ENCODE results near the gene GAB1. TPM values are rescaled to one million over a fixed set of nuclear protein-coding genes. Genes with fewer than 3 reads are reported as not detected.

Gene GAB1
- total and polyA plus RNA-seq, 5 experiments from 2014 or later, result 0.63 to 1.1 TPM; not detected in 3

DNA sequence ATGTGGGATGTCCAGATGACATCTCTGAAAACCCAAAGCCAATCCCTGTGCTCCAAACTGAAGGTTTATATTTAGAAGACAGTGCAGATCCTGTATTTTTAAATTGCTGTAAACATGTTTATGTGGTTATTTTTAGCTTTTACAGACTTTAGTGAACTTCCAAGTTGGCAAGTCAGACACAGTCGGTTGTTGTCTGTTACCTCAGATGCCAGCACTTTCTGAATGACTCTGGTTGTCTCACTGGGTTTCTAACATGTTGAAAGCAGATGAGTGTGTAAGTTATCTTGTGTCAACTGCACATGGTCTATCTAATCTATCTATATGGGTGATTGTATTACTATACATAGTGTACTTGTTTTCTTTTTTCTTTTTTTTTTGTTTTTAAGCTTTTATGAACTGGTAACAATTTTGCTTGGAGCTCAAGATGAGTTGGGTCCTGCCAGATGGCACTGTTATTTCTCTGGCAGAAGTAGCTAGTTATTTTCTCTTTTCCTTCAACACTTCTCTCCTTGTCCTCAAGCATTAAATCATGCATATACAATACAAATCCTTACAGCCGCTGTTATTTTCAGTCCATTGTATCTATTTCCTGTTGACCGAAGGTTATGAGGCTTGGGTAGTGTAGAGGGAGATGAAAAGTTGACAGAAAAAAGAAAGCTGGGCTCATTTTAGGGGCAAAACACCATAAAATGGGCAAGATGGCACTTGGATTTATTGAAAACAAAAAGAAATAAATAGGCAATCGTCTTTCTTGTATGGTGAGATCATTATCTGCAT is 66.3 kb downstream of the GAB1 start:
- H3K4me3 Mint-ChIP-seq, result peak overlapping the region in 5 of 10 donors; percentile 21 to 62 (median 47)
- H3K4me1 Mint-ChIP-seq, result peaks cover 5 to 51% (median 10%) of the 10 kb centered on the region in 4 donors
- DNase-seq (no peak), ATAC-seq (no peak)
- H3K27ac Mint-ChIP-seq, result peak overlapping the region in 3 of 10 donors; percentile 2 to 8 (median 8)
- no peaks in the 10 kb centered on the region for H3K36me3 Mint-ChIP-seq
- peaks cover 0 to 4% (median 1%) of the 10 kb centered on the region in 5 donors for H3K27me3 Mint-ChIP-seq
- POLR2A ChIA-PET, result no interaction called here
- H3K9me3 Mint-ChIP-seq, result no peaks in the 10 kb centered on the region

DNA sequence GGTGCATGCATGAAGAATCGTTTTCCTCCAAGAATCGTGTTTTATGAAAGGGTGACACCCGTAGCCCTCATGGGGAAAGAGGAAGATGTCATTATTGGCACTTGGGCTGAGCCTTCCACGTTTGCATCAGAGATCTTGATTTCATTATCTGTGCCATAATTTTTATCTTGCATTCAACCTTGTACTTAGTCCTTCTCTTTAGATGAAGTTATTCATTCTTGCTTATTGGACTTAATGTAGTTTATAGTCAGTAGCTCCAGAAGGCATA is 66.8 kb downstream of the GAB1 start:
- Mint-ChIP-seq H3K4me1 (peaks cover 5 to 51% (median 10%) of the 10 kb centered on the region in 4 donors), H3K27ac (peak overlapping the region in 3 of 10 donors; percentile 8), H3K4me3 (peak overlapping the region in 5 of 10 donors; percentile 21 to 62 (median 47)), H3K36me3 (no peaks in the 10 kb centered on the region), H3K9me3 (no peaks in the 10 kb centered on the region), H3K27me3 (peaks cover 0 to 4% (median 1%) of the 10 kb centered on the region in 5 donors)
- ATAC-seq (no peak), DNase-seq (no peak)
- POLR2A ChIA-PET, result no interaction called here

DNA sequence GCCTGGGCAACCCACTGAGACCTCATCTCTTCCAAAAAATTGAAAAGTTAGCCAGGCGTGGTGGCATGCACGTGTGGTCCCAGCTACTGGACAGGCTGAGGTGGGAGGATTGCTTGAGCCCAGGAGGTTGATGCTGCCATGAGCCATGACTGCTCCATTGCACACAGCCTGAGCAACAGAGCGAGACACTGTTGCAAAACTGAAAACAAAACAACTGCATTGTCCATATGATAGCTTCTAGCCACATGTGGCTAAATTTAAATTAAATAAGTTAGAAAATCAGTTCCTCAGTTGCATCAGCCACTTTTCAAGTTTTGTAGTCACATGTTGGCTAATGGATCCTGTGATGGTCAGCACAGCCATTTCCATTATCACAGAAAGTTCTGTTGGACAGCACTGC is 67.9 kb downstream of the GAB1 start:
- Mint-ChIP-seq H3K4me1 (peaks cover 5 to 49% (median 10%) of the 10 kb centered on the region in 4 donors), H3K9me3 (no peaks in the 10 kb centered on the region), H3K4me3 (peak overlapping the region in 2 of 10 donors; percentile 29 to 48), H3K36me3 (no peaks in the 10 kb centered on the region), H3K27me3 (peaks cover 0 to 12% (median 2%) of the 10 kb centered on the region in 5 donors), H3K27ac (peak overlapping the region in 1 of 10 donors; percentile 56)
- POLR2A ChIA-PET, result no interaction called here
- no peak for DNase-seq
- no peak for ATAC-seq

DNA sequence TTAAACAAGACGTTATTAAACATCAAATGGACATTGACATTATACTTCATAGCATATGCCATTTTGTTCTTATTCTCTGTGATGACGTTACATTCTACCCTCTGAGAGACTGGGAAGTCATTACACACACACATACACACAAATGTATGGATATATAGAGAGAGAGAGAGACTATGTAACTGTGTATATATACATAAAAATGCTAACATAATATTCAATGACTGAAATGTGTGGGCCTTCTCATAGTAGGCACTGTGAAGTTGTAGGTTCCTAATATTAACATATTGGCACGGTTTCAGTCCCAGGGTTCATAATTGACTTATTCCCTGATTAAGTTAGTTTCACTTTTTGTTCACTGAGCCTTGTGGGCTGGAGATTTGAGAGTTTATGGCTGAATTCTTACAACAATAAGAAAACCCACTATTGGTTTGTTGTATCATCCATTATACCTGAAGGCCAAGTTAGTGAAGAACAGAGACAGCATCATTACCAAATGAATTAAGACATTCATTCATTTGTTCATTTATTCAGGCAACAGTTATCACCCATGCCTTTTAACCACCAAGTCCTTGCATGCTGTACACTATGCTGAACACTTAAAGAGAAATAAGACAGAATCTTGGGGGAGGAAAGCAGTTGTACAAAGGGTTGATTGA is 68.5 kb downstream of the GAB1 start:
- Mint-ChIP-seq H3K4me3 (peak overlapping the region in 4 of 10 donors; percentile 33 to 55 (median 42)), H3K4me1 (peaks cover 5 to 49% (median 10%) of the 10 kb centered on the region in 4 donors)
- DNase-seq, result no peak

DNA sequence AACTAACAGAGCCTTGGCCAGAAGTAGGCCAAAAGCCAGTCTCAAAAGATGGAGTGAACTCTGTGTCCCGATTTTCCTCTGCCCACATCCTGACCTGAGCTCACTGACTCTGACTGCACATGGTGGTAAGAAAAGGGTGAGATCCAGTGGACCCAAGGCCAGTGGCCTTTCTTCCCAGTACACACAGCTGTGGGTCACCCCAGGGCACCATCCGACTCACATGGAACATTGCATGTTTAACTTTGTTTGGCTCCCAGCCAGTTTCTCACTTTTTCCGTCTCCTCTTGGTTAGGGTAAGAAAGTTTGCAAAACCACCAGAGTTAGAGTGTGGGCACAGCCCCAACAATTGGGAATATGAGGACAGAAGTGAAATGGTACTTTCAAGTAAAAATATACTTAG is 69.8 kb downstream of the GAB1 start:
- Mint-ChIP-seq H3K36me3 (no peaks in the 10 kb centered on the region), H3K27me3 (peaks cover 0 to 24% (median 7%) of the 10 kb centered on the region in 5 donors), H3K9me3 (no peaks in the 10 kb centered on the region), H3K4me3 (no peak overlapping the region), H3K27ac (peak overlapping the region in 1 of 10 donors; percentile 30), H3K4me1 (peaks cover 5 to 53% (median 10%) of the 10 kb centered on the region in 4 donors)
- no peak for ATAC-seq
- DNase-seq, result no peak
- POLR2A ChIA-PET, result no interaction called here

More for the DNA sequence above, 68.5 kb downstream of the GAB1 start:
- H3K27ac Mint-ChIP-seq, result peak overlapping the region in 1 of 10 donors; percentile 4
- H3K9me3 Mint-ChIP-seq, result no peaks in the 10 kb centered on the region
- ATAC-seq, result peak in 1 of 2 donors; percentile 20
- H3K36me3 Mint-ChIP-seq, result no peaks in the 10 kb centered on the region
- POLR2A ChIA-PET, result no interaction called here
- H3K27me3 Mint-ChIP-seq, result peaks cover 0 to 17% (median 4%) of the 10 kb centered on the region in 5 donors

DNA sequence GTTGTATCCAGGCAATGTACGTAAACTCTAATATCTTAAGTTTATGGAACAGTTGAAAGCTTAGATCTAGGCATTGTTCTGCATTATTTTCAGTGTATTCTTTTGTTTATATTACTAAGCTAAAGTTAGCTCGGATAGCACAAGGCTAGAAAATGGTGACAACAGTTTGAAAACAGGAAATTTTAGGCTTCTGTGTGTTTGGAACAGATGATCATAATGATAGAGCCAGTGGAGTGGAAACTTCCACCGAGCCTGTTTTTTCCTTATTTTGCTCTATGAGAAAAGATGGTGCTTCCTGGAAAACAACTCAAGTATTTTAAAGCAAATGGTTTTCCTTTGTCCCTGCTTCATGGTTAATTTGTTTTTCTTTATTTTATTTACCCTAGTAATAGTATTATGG is 70.8 kb downstream of the GAB1 start:
- Mint-ChIP-seq H3K27ac (no peak overlapping the region), H3K4me3 (no peak overlapping the region), H3K36me3 (no peaks in the 10 kb centered on the region), H3K27me3 (peaks cover 0 to 21% (median 7%) of the 10 kb centered on the region in 5 donors), H3K4me1 (peaks cover 5 to 51% (median 10%) of the 10 kb centered on the region in 4 donors), H3K9me3 (no peaks in the 10 kb centered on the region)
- ATAC-seq (no peak), DNase-seq (no peak)
- POLR2A ChIA-PET, result no interaction called here

DNA sequence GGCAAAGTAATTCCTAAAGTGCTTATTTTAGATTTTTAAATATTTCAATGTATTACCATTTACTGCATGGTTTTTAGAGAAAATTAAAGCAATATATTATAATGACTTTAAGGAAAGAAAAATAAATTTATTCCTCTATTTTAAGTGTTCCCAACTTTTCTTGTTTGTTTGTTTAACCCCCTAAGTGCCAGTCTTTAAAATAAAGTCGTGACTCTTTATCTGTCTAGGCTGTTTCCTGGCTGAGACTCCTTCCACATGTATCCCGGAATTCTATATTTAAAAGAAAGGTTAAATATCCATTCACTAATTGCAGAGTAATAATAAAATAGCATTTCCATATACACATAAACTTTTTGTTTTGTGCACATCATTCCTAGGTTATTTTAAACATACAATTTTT is 71.2 kb downstream of the GAB1 start:
- Mint-ChIP-seq H3K4me3 (no peak overlapping the region), H3K27me3 (peaks cover 0 to 21% (median 7%) of the 10 kb centered on the region in 5 donors), H3K36me3 (no peaks in the 10 kb centered on the region), H3K4me1 (peaks cover 5 to 47% (median 10%) of the 10 kb centered on the region in 4 donors), H3K9me3 (no peaks in the 10 kb centered on the region), H3K27ac (no peak overlapping the region)
- POLR2A ChIA-PET, result no interaction called here
- ATAC-seq (no peak), DNase-seq (no peak)

DNA sequence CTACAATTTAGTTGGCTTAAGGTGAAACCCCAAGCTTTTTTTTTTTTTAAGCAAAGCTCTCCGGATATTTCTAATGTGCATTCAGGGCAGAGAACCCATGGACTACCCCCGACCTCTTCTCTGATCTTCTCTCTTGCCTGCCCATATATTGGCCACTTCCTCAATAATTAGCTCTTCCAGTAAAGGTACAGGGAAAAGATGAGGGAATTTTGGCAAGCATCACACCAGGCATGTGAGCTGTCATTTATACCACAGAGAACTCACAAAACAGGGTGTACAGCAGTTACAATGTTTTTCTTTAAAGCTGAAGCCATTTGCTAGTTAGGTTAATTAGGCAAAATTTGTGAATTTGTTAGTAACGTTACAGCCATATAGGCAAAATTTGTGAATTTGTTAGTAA is 73.3 kb downstream of the GAB1 start:
- DNase-seq, result no peak
- Mint-ChIP-seq H3K9me3 (no peaks in the 10 kb centered on the region), H3K27ac (no peak overlapping the region), H3K4me3 (no peak overlapping the region), H3K4me1 (peaks cover 0 to 26% (median 7%) of the 10 kb centered on the region in 4 donors), H3K27me3 (peaks cover 0 to 21% (median 5%) of the 10 kb centered on the region in 5 donors), H3K36me3 (no peaks in the 10 kb centered on the region)
- ATAC-seq, result no peak
- POLR2A ChIA-PET, result no interaction called here

DNA sequence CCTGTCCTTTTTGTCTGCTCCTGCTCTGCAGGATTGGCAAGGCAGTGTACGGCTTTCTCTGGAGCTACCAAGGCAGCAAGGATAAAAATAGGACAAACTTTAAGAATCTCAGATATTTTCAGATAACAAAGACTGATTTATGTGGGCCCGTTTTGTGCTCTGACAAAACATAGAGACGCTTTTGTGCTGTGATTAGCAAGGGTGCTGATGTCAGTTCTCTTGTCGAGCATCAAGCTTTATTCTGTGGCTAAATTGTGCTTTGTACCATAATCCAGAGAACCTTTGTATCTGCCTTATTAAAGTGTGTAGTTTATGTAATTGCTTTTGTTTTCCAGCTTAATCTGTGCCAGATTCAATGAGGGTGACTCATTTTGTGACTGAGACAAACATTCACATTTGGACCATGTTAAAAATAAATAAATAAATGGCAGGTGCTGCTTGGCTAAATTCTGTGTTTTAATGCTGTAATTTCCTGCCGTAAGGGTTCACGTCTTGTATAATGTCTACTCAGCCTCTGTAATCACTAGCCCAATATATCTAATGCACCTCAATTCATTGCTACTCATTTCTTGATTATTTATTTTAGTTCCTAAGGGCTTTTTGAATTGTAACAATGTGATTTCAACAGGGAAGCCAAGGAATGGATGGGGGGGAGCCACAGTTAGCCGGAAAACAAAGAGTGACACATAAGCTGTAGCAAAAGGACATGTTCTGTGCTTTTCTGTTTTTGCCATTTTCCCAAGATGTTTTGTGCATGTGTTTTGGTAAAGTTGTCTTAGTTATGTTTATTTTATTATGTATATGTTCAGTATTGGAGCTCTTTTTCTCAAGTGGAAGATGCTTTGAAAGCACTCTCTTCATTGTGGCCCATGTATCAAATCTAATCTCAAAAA is 75.1 kb downstream of the GAB1 start:
- ATAC-seq, result no peak

DNA sequence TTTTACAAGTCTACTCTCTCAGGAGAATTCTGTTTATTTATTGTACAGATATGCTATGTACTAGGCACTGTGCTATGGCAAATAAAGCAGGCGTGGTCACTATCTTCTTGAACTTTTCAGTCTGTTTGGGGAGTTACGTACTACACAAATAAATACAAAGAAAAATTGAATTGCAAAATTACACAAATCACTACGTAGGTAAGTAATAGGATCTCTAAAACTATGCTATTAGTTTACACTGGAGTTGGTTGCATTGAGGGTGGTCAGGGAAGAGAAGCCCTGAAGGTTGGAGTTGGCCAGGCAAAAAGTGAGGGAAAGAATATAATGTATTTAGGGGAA is 75.7 kb downstream of the GAB1 start:
- DNase-seq (no peak), ATAC-seq (no peak)
- peaks cover 4 to 24% (median 8%) of the 10 kb centered on the region in 5 donors for H3K27me3 Mint-ChIP-seq
- H3K4me1 Mint-ChIP-seq, result peaks cover 0 to 8% (median 0%) of the 10 kb centered on the region in 4 donors
- POLR2A ChIA-PET, result no interaction called here
- no peak overlapping the region for H3K27ac Mint-ChIP-seq
- no peaks in the 10 kb centered on the region for H3K9me3 Mint-ChIP-seq
- H3K4me3 Mint-ChIP-seq, result no peak overlapping the region
- no peaks in the 10 kb centered on the region for H3K36me3 Mint-ChIP-seq

More for the DNA sequence above, 75.1 kb downstream of the GAB1 start:
- peaks cover 0 to 9% (median 0%) of the 10 kb centered on the region in 4 donors for H3K4me1 Mint-ChIP-seq
- DNase-seq, result no peak
- H3K9me3 Mint-ChIP-seq, result no peaks in the 10 kb centered on the region
- POLR2A ChIA-PET, result no interaction called here
- no peaks in the 10 kb centered on the region for H3K36me3 Mint-ChIP-seq
- no peak overlapping the region for H3K4me3 Mint-ChIP-seq
- peaks cover 1 to 22% (median 5%) of the 10 kb centered on the region in 5 donors for H3K27me3 Mint-ChIP-seq
- no peak overlapping the region for H3K27ac Mint-ChIP-seq

DNA sequence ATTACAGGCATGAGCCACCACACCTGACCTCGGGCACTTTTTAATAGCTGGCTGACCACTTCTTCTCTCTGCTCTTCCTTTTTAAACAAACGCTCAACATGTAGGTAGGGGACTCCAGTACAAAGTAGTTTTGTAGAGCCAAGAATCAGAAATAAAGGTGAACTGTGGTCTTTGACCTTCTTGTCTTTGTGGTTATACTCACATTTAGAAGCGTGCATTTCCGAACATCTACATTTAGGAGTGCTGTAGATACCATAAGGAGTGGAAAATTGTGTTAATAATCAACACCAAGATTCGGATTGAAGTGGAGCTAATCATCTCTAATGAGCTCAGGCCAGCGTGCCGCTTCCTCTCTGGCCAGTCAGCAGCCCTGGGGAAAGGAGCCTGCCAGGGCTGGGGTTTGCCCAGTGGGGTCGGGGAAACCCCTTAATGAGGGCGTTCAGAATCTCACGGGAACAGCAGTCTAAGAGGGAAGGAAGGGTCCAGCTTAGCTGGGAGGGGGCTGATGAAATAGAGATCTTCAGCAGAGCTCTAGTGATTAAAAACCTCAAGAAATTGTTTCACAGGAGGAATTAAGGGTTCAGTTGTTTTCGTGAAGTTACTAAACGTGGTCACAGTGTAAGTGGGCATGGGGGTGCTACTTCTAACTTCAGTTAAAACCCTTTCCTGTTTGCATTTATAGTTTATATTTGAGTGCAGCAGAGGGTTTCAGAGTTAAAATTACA is 81.2 kb downstream of the GAB1 start:
- peaks cover 0 to 8% (median 6%) of the 10 kb centered on the region in 5 donors for H3K27me3 Mint-ChIP-seq
- no peak for ATAC-seq
- H3K36me3 Mint-ChIP-seq, result no peaks in the 10 kb centered on the region
- H3K27ac Mint-ChIP-seq, result peak overlapping the region in 2 of 10 donors; percentile 29 to 37
- POLR2A ChIA-PET, result no interaction called here
- H3K4me1 Mint-ChIP-seq, result peaks cover 0 to 18% (median 0%) of the 10 kb centered on the region in 4 donors
- H3K4me3 Mint-ChIP-seq, result peak overlapping the region in 1 of 10 donors; percentile 26
- no peak for DNase-seq
- no peaks in the 10 kb centered on the region for H3K9me3 Mint-ChIP-seq

DNA sequence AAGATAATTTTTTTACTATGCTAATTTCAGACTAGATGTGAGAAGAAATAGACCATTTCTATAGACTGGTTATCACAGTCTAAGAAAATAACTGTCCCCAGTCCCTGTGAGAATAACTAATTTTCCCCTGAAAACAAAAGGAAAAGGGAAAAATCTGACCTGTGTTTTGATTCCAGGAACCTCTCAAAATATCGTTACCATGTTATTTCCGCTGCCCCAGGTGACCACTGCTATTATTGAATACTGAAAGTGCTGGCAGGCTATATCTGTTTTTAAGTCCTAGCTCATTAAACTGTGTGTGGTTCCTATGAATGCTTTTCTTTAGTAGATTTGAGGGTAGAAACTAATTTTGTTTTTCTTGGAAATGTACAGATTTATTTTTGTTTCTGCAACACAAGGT is 83.6 kb downstream of the GAB1 start:
- DNase-seq (no peak), ATAC-seq (no peak)
- H3K9me3 Mint-ChIP-seq, result no peaks in the 10 kb centered on the region
- no peak overlapping the region for H3K4me3 Mint-ChIP-seq
- H3K27me3 Mint-ChIP-seq, result peaks cover 0 to 9% (median 6%) of the 10 kb centered on the region in 5 donors
- POLR2A ChIA-PET, result no interaction called here
- H3K4me1 Mint-ChIP-seq, result peaks cover 0 to 18% (median 0%) of the 10 kb centered on the region in 4 donors
- H3K36me3 Mint-ChIP-seq, result no peaks in the 10 kb centered on the region
- no peak overlapping the region for H3K27ac Mint-ChIP-seq

All from naive thymus-derived CD8-positive, alpha-beta T cell (primary cell).